Measurements from ENCODE around the gene PPP1R14B. TPM values are rescaled to one million over a fixed set of nuclear protein-coding genes. Genes with fewer than 3 reads are reported as not detected.

The PPP1R14B gene
- polyA plus RNA-seq, 1 experiment: 283 TPM

GRCh38 chr11:64229090-64229743 lies 17.5 kb downstream of the PPP1R14B start:
- no peak for TF ChIP-seq CTCF (IDR thresholded peaks at IDR 0.05; ENCODE audit: insufficient read depth, low read depth, low read length)
- Histone ChIP-seq H3K4me3 (ENCODE audit: low read depth, low read length) (no peak overlapping the region), H3K36me3 (ENCODE audit: control insufficient read depth, insufficient read depth, low read length) (peaks cover 3% of the 10 kb centered on the region; the same call in 1 of the 2 replicates), H3K27me3 (ENCODE audit: control insufficient read depth, insufficient read depth, low read length) (no peaks in the 10 kb centered on the region)
- POLR2A ChIA-PET: interaction anchor here (0.7 to 1.0 kb wide), 2 partner anchors 12 to 512 kb away, joined by 4 to 8 read pairs; no protein-coding TSS in a partner anchor
- CTCF ChIA-PET: interaction anchor here (1.1 kb wide), 1 partner anchor 25 kb away, joined by 4 read pairs; no protein-coding TSS in a partner anchor
- no peak for DNase-seq (ENCODE audit: low read depth)

GRCh38 chr11:64227405-64227956 lies 19.3 kb downstream of the PPP1R14B start:
- no peak for DNase-seq (ENCODE audit: low read depth)
- TF ChIP-seq CTCF (IDR thresholded peaks at IDR 0.05; ENCODE audit: insufficient read depth, low read depth, low read length): no peak
- POLR2A ChIA-PET: no interaction called here
- CTCF ChIA-PET: interaction anchor here (0.9 to 2.0 kb wide), 5 partner anchors 10 to 77 kb away, joined by 3 to 9 read pairs (median 4); partner anchors contain the start of gene CATSPERZ
- Histone ChIP-seq H3K27me3 (ENCODE audit: control insufficient read depth, insufficient read depth, low read length) (no peaks in the 10 kb centered on the region), H3K36me3 (ENCODE audit: control insufficient read depth, insufficient read depth, low read length) (peaks cover 11% of the 10 kb centered on the region), H3K4me3 (ENCODE audit: low read depth, low read length) (peak overlapping the region; percentile 69)

GRCh38 chr11:64226507-64227051 lies 20.2 kb downstream of the PPP1R14B start:
- no peak for DNase-seq (ENCODE audit: low read depth)
- TF ChIP-seq CTCF (IDR thresholded peaks at IDR 0.05; ENCODE audit: insufficient read depth, low read depth, low read length): no peak
- POLR2A ChIA-PET: interaction anchor here (1.0 kb wide), 1 partner anchor 15 kb away, joined by 5 read pairs; no protein-coding TSS in a partner anchor
- Histone ChIP-seq H3K27me3 (ENCODE audit: control insufficient read depth, insufficient read depth, low read length) (no peaks in the 10 kb centered on the region), H3K4me3 (ENCODE audit: low read depth, low read length) (peak overlapping the region; percentile 69), H3K36me3 (ENCODE audit: control insufficient read depth, insufficient read depth, low read length) (peaks cover 11% of the 10 kb centered on the region)
- CTCF ChIA-PET: interaction anchor here (0.8 to 2.0 kb wide), 10 partner anchors 9 to 91 kb away, joined by 3 to 9 read pairs (median 4); partner anchors contain the start of genes CATSPERZ, PLCB3, PRDX5 and TRMT112

DNA sequence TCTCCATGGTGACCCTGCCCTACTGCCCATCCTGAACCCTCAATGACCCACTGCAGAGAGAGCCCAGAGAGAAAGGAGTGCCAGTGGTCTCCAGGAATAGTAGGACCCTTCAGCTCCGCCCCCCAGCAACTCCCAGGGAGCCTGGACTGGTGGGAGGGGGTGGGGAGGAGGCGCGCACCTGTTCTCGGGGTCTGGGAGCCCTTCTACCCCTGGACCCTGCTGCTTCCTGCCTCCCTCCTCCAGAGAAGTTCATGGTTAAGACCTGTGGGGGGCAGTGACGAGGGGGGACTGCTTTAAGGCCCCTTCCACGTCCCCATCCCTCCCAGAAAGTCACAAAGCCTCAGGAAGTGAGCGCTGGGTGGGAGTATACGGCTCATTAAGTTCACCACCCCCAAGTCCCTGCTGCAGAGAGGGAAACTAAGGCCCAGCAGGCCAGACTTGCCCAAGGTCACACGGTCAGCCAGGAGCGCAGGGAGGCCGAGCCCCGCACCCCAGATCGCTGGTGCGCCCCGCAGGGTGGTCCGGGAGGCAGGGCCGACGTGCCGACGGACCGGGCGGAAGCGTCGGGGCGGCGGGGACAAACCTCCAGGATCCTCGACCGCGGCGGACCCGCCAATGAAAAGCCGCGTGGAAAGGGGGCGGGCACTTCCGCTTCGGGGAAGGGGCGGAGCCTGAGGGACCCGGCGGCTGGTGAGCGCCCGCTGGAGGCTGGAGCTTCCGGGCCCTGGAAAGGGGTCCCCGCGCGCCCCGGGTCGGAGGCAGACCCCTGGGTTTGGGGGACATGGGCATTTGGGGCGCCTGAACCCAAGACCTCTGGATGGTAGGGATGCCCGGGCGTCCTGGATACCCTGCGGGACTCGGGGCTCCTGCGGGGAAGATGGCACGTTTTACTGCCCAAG lies 20.9 kb downstream of the PPP1R14B start, which contains the start of the genes NUDT22 and TRPT1:
TSS of gene NUDT22 (plus strand) at position 667 of the 899 bp plus-strand sequence. CDS start 379 bp downstream, outside the sequence.
TSS of gene TRPT1 (minus strand) at position 579 of the 899 bp plus-strand sequence. CDS start at position 253, 326 bp downstream.
- Histone ChIP-seq H3K27me3 (ENCODE audit: control insufficient read depth, insufficient read depth, low read length) (no peaks in the 10 kb centered on the region), H3K4me3 (ENCODE audit: low read depth, low read length) (peak within 1 kb of the TSS; percentile 69), H3K36me3 (ENCODE audit: control insufficient read depth, insufficient read depth, low read length) (peaks cover 11% of the 10 kb centered on the region)
- ChIA-PET CTCF (interaction anchor here (0.8 to 2.6 kb wide), 10 partner anchors 10 to 92 kb away, joined by 3 to 6 read pairs (median 4); partner anchors contain the start of genes CATSPERZ, PLCB3, PRDX5 and TRMT112), POLR2A (interaction anchor here (0.7 to 1.0 kb wide), 2 partner anchors 16 to 92 kb away, joined by 3 to 5 read pairs; partner anchors contain the start of gene PRDX5)
- no peak for DNase-seq (ENCODE audit: low read depth)
- peak; percentile 42 for TF ChIP-seq CTCF (IDR thresholded peaks at IDR 0.05; ENCODE audit: insufficient read depth, low read depth, low read length)
